ENCODE results near the gene RRAGB.
A peak's percentile ranks its signal among the peaks of the same experiment; 100 is the strongest.

The RRAGB gene

GRCh38 chrX:55709735-55710134 is 7.8 kb upstream of the RRAGB start:
- TF ChIP-seq, protein P1, sequence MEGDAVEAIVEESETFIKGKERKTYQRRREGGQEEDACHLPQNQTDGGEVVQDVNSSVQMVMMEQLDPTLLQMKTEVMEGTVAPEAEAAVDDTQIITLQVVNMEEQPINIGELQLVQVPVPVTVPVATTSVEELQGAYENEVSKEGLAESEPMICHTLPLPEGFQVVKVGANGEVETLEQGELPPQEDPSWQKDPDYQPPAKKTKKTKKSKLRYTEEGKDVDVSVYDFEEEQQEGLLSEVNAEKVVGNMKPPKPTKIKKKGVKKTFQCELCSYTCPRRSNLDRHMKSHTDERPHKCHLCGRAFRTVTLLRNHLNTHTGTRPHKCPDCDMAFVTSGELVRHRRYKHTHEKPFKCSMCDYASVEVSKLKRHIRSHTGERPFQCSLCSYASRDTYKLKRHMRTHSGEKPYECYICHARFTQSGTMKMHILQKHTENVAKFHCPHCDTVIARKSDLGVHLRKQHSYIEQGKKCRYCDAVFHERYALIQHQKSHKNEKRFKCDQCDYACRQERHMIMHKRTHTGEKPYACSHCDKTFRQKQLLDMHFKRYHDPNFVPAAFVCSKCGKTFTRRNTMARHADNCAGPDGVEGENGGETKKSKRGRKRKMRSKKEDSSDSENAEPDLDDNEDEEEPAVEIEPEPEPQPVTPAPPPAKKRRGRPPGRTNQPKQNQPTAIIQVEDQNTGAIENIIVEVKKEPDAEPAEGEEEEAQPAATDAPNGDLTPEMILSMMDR (IDR thresholded peaks at IDR 0.05; ENCODE audit: insufficient read depth, low read depth, low read length, missing control alignments), result no peak
- peak; percentile 9 for DNase-seq (ENCODE audit: low read depth)
- no peak overlapping the region for H3K4me3 ChIP-seq (ENCODE audit: low read length)

GRCh38 chrX:55710701-55711100 is 6.8 kb upstream of the RRAGB start:
- DNase-seq (ENCODE audit: low read depth), result peak; percentile 64
- TF ChIP-seq, protein P1 (IDR thresholded peaks at IDR 0.05; ENCODE audit: insufficient read depth, low read depth, low read length, missing control alignments), result no peak
- no peak overlapping the region for H3K4me3 ChIP-seq (ENCODE audit: low read length)

DNA sequence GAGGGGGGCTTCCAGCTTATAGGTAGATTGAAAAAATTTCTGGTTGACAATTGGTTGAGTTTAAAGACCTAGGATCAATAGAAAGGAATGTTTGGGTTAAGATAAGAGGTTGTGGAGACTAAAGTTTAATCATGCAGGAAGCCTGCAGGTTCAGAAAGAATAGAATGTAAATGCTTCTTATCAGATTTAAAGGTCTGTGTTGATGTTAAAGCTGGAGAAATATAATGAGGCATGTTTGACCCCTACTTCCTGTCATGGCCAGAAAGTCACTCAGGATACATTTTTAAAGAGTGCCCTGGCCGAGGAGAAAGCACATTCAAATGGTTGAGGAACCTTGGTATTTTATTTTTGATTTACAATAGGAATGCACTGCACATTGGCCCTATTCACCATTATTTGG is 3.9 kb upstream of the RRAGB start:
- no peak overlapping the region for H3K4me3 ChIP-seq (ENCODE audit: low read length)
- DNase-seq (ENCODE audit: low read depth), result no peak
- TF ChIP-seq, protein P1 (IDR thresholded peaks at IDR 0.05; ENCODE audit: insufficient read depth, low read depth, low read length, missing control alignments), result no peak

GRCh38 chrX:55714161-55714560 is 3.4 kb upstream of the RRAGB start:
- no peak for DNase-seq (ENCODE audit: low read depth)
- TF ChIP-seq, protein P1 (IDR thresholded peaks at IDR 0.05; ENCODE audit: insufficient read depth, low read depth, low read length, missing control alignments), result no peak

GRCh38 chrX:55715847-55716246 is 1.7 kb upstream of the RRAGB start:
- no peak for DNase-seq (ENCODE audit: low read depth)
- no peak overlapping the region for H3K4me3 ChIP-seq (ENCODE audit: low read length)

More at GRCh38 chrX:55714161-55714560, 3.4 kb upstream of the RRAGB start:
- no peak overlapping the region for H3K4me3 ChIP-seq (ENCODE audit: low read length)

DNA sequence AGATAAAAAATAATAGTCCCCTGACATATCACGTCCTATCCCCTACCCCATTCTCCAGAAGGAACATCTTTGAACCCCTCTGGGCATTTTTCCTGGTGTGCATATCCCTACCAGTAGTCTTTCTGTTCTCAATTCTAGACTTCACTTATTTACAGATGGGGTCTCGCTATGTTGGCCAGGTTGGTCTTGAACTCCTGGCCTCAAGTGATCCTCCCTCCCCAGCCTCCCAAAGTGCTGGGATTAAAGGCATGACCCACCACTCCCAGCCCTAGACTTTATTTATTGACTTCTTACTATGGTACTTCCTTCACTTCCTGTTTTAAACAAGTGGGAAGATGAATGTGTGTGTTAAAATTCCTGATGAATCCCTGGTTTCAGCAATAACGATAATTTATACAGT is 612 bp upstream of the RRAGB start:
- peak overlapping the region; percentile 78 for H3K4me3 ChIP-seq (ENCODE audit: low read length)

More at GRCh38 chrX:55715847-55716246, 1.7 kb upstream of the RRAGB start:
- TF ChIP-seq, protein P1 (IDR thresholded peaks at IDR 0.05; ENCODE audit: insufficient read depth, low read depth, low read length, missing control alignments), result no peak

DNA sequence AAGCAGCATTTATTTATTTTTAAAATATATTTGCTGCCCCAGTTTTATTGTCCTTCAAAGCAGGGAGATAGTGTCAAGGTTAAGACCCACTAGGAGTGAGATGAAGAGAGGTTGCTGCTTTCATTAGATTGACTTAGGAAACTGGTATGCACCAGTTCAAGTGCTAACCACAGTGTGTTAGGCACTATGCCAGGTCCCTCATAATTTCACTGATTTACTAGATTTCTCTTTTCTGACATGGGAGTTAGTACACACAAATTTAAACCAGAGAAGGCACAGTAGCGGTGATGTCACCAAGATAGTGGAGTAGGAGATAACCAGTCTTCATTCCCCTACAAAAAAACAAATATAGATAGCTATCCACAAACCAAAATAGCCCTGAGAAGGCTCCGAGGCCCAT is 14.3 kb downstream of the RRAGB start:
- H3K4me3 ChIP-seq (ENCODE audit: low read length), result no peak overlapping the region
- DNase-seq (ENCODE audit: low read depth), result no peak
- TF ChIP-seq, protein P1 (IDR thresholded peaks at IDR 0.05; ENCODE audit: insufficient read depth, low read depth, low read length, missing control alignments), result no peak

More for the DNA sequence above, 612 bp upstream of the RRAGB start:
- TF ChIP-seq, protein P1 (IDR thresholded peaks at IDR 0.05; ENCODE audit: insufficient read depth, low read depth, low read length, missing control alignments), result no peak
- no peak for DNase-seq (ENCODE audit: low read depth)
